Measurements from ENCODE around the gene RBM22.

The RBM22 gene

GRCh38 chr5:150651924-150652671 lies 48.8 kb downstream of the RBM22 start:
- DNase-seq: no peak

GRCh38 chr5:150651382-150651781 lies 49.5 kb downstream of the RBM22 start:
- no peak for DNase-seq

DNA sequence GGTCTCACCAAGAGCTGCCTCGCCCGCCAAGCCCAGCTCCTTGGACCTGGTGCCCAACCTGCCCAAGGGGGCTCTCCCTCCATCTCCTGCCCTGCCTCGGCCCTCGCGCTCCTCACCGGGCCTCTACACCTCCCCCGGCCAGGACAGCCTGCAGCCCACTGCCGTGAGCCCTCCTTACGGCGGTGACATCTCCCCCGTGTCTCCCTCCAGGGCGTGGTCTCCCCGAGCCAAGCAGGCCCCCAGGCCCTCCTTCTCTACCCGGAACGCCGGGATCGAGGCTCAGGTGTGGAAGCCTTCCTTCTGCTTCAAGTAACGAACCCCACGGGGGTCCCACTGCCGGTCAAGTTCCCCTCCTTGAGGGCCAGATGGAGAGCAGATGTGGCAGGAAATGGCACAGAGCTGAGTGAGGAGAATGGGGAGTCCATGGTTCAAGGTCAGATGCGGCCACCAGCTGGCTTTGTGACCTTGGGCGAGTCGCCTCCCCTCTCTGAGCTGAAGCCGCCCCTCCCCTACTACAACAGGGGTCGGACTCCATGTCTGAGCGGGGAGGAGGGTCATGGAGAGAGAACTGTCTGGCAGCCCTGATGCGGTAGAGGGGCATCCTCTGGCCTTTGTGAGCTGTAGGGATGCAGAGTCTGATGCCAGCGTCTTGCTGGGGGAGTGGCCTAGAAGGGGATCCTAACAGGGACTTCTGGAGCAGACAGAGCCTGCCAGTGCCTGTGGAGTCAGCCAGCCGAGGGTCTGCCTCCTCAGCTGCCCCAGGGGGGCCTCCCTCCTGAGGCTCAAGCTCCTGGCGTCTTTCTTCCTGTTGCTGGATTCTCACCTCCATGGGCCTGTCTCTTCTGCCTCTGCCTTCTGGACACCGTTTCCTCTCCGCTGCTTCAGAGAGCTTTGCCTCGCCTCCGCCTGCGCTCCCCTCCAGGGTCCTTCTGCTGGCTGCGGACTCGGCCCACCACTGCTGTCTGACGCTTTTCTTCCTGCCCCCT lies 50.5 kb downstream of the RBM22 start:
- DNase-seq: no peak

- no peak for DNase-seq
Observed at GRCh38 chr5:150649108-150650020, 51.5 kb downstream of the RBM22 start.

DNA sequence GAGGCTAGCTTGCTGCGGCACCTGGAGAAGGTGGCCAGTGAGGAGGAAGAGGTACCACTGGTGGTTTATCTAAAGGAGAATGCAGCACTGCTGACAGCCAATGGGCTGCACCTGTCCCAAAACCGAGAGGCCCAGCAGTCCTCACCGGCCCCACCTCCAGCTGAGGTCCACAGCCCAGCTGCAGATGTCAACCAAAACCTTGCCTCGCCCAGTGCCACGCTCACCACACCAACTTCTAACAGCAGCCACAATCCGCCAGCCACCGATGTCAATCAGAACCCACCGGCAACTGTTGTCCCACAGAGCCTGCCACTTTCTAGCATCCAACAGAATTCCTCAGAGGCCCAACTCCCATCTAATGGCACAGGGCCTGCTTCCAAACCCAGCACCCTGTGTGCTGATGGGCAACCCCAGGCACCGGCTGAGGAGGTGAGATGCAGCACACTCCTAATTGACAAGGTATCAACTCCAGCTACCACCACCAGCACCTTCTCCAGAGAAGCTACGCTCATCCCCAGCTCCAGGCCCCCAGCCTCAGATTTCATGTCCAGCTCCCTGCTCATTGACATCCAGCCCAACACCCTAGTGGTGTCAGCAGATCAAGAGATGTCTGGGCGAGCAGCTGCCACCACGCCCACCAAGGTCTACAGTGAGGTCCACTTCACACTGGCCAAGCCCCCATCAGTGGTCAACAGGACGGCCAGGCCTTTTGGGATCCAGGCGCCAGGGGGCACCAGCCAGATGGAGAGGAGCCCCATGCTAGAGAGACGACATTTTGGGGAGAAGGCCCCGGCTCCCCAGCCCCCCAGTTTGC lies 52.4 kb downstream of the RBM22 start:
- no peak for DNase-seq

DNA sequence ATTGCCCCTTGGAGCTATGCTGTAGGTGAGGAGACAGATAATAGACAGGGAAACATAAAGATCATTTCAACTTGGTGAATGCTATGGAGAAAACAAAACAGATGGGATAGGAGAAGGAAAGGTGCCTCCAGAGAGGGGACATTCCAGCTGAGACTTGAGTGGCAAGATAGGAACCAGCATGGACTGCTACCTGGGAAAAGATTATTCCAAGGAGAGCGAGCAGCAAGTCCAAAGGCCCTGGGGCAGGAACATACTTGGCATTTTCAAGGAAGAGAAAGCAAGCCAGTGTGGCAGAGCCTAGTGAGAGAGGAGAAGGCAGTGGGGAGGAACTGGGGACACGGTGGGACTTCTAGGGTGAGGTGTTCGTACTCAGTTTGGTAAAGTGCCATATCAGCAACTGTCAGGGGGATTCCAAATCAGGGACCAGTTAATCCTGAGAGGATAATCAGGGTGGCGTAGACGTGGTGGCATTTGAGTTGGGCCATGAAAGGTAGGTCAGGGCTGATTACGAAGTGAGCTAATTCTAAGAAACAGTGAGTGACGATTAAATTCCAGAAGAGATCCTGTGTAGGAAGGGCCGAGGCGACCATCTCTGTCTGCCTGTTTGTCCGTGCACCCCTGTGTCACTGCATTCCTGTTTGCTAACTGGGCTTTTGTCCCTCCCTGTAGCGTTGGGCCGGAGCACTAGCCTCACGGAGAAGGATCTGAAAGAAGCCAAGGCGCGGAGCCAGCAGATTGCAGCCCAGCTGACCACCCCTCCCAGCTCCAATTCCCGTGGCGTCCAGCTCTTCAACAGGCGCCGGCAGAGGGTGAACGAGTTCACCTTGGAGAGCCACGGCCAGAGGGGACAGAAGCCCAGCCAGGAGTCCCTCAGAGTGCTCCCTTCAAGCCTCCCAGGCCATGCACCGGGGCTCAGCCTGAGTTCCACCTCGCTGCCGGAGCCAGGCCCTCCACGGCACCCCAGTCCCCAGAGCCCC lies 53.3 kb downstream of the RBM22 start:
- no peak for DNase-seq

DNA sequence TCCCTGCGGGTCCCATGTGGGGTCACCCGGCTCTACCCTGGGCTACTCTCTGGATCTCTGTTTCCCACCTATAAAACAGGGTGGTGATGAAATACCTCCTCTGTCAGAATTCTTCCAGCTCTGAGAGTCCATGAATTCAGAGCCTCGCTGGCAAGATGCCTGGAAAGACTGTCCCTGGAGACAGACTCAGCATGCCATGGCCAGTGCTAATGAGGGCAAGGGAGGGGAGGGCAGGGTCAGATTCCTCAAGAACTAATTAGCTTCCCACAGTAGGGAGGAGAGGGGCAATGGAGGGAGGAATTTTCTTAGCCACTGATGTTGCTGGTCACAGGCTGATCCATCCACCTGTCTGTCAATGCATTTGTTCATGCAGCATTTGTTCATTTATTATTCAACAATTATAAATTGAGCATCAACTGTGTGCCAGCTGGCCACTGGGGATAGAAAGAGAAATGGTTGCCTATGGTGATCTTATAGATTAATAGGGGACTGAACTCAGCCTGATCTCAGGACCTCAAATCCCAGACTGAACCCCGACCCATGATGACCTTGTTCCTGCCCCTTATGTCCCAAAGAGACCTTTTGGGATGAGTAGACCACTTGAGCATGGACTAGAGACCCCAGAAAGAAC lies 55.7 kb downstream of the RBM22 start:
- no peak for DNase-seq

- no peak for DNase-seq
Observed at GRCh38 chr5:150644514-150644913, 56.3 kb downstream of the RBM22 start.

DNA sequence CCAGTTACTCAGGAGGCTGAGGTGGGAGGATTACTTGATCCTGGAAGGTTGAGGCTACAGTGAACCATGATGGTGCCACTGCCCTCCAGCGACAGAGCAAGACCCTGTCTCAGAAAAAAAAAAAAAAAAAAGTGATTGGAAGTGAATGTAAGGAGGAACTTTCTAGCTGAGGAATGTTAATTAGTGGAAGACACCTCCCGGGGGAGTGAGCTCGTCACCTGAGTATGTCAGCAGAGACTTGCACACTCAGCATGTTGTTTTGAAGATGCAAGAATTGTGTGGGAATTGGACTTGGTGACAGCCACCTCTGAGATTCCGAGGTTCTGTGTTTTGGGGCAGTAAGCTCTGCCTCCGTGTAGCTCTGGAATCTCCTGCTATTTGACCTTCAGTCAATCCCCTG lies 56.8 kb downstream of the RBM22 start:
- no peak for DNase-seq

- DNase-seq: no peak
Observed at GRCh38 chr5:150642991-150643710, 57.7 kb downstream of the RBM22 start.

- no peak for DNase-seq
Observed at GRCh38 chr5:150642567-150642927, 58.3 kb downstream of the RBM22 start.

DNA sequence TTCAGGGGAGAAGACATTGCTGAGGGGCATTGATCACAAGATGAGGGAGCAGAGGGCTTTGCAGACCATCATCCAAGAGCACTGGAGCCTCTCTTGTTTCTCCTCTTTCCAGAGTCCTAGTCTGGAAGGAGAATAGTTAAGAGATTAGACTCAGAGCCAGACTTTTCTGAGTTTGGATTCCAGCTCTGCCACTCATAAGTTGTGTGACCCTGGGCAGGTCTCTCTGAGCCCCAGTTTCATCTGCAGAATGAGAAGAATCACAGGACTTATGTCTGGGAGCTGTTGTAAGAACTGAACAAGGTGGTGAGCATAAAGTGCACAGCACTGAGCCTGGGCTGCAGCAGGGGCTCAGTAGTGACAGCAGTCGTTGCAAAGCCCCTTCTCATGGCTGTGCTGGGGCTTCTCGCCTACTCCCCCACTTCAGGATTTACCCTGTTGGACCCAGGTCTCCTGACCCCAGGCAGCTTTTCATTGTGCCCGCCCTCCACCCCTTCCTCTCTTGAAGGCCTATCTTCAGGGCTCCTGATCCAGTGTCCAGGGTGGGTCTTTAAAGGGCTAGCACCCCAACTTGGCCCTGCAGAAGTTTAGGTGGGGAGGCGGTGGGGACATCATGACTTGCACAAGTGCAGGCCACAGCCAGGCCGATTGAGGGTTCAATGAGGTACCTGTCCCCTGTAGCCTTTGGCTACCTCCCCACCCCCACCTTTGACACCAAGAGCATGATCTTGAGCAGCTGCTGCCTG lies 58.9 kb downstream of the RBM22 start:
- no peak for DNase-seq

- no peak for DNase-seq
Observed at GRCh38 chr5:150641006-150641570, 59.8 kb downstream of the RBM22 start.
